HepG2 (cell line): Measurements from ENCODE around the gene DUS2. TPM values are rescaled to one million over a fixed set of nuclear protein-coding genes. Genes with fewer than 3 reads are reported as not detected.

Experiments used
- CEBPB ChIP-seq: IDR thresholded peaks from 2 replicates; pipeline ENCODE4 v1.6.1; 2011; ENCODE audit warnings: low read depth, low read length, improper control_type of control experiment, borderline replicate concordance
- FOXP1 ChIP-seq, 2 experiments: fragments of 450-650 bp in 1 of 2; IDR thresholded peaks; 2 replicates each; pipeline ENCODE4 v1.6.1; 2017 to 2018; ENCODE audit warnings: antibody characterized with exemption in 1 of 2
- HDAC2 ChIP-seq: sonication (generic); formaldehyde crosslinking; IDR thresholded peaks from 2 replicates; pipeline ENCODE4 v1.4.0; 2020; ENCODE audit warnings: missing genetic modification reagents
- HIVEP1 ChIP-seq: sonication (generic); formaldehyde crosslinking; IDR thresholded peaks from 2 replicates; pipeline ENCODE4 v1.4.0; 2020; ENCODE audit warnings: mild to moderate bottlenecking, missing genetic modification reagents
- HOXA3 ChIP-seq: sonication (generic); formaldehyde crosslinking; IDR thresholded peaks from 2 replicates; pipeline ENCODE4 v1.5.0; 2020; ENCODE audit warnings: missing genetic modification reagents
- MAFF ChIP-seq: IDR thresholded peaks from 2 replicates; pipeline ENCODE4 v1.6.1; 2011; ENCODE audit warnings: low read depth, low read length, improper control_type of control experiment
- MIER2 ChIP-seq: IDR thresholded peaks from 2 replicates; pipeline ENCODE4 v1.6.1; 2016; ENCODE audit warnings: missing biosample characterization, missing genetic modification reagents
- NKX3-1 ChIP-seq: sonication (generic); formaldehyde crosslinking; IDR thresholded peaks from 2 replicates; pipeline ENCODE4 v1.5.0; 2020; ENCODE audit warnings: missing genetic modification reagents
- NR2F2 ChIP-seq: IDR thresholded peaks from 2 replicates; pipeline ENCODE4 v1.6.1; 2012; ENCODE audit warnings: low read depth, inconsistent platforms, borderline replicate concordance
- SMC3 ChIP-seq: IDR thresholded peaks from 2 replicates; pipeline ENCODE4 v1.6.1; 2011; ENCODE audit warnings: low read length, improper control_type of control experiment
- ZNF44 ChIP-seq: sonication (generic); formaldehyde crosslinking; IDR thresholded peaks from 2 replicates; pipeline ENCODE4 v1.5.1; 2020; ENCODE audit warnings: mild to moderate bottlenecking, missing genetic modification reagents
- polyA plus RNA-seq, 8 experiments: library from polyadenylated mRNA; depleted of rRNA in 3 of 8; stranded (reverse) in 7 of 8; unstranded in 1 of 8; fragments of >200 nt; fragmentation: Illumina TruSeq in 4 of 8; extraction: Trizol in 4 of 8; gene quantifications; 2 replicates each; pipeline versions ENCODE4 v1.2.1 to v1.2.3, GENCODE V29; 2011 to 2016; ENCODE audit warnings: low read depth in 4 of 8, missing spikeins in 1 of 8, mixed read lengths in 1 of 8; ENCODE audit not compliant: insufficient read depth in 1 of 8
- total RNA-seq, 5 experiments: library from RNA; depleted of rRNA; stranded (reverse); fragments of >200 nt; fragmentation: Illumina TruSeq; extraction: Trizol; gene quantifications; 2 replicates each; pipeline ENCODE4 v1.2.3, GENCODE V29; 2016; ENCODE audit warnings: low read depth in 1 of 5
- TF ChIP-seq, protein P1 (sequence below): sonication (generic); formaldehyde crosslinking; conservative IDR thresholded peaks from 2 replicates; pipeline ENCODE4 v1.4.0; 2020; ENCODE audit warnings: missing genetic modification reagents
- TF ChIP-seq, protein P2 (sequence below): sonication (generic); formaldehyde crosslinking; IDR thresholded peaks from 2 replicates; pipeline ENCODE4 v1.4.0; 2020; ENCODE audit warnings: missing genetic modification reagents
- TF ChIP-seq, protein P3 (sequence below): sonication (generic); formaldehyde crosslinking; IDR thresholded peaks from 2 replicates; pipeline ENCODE4 v1.4.0; 2020; ENCODE audit warnings: mild to moderate bottlenecking, missing genetic modification reagents
- TF ChIP-seq, protein P4 (sequence below): sonication (generic); formaldehyde crosslinking; IDR thresholded peaks from 2 replicates; pipeline ENCODE4 v1.4.0; 2020; ENCODE audit warnings: mild to moderate bottlenecking, low read depth, missing genetic modification reagents
- TF ChIP-seq, protein P5 (sequence below): sonication (generic); formaldehyde crosslinking; IDR thresholded peaks from one replicate; pipeline ENCODE4 v1.5.1; 2020; ENCODE audit warnings: mild to moderate bottlenecking, missing genetic modification reagents; ENCODE audit errors: not compliant biosample characterization

DUS2 gene
- total and polyA plus RNA-seq, 2 of the 13 experiments (the other 11 are each of a cell fraction or from before 2014, with no cell fraction given) = 17.8 to 25.1 TPM

DNA sequence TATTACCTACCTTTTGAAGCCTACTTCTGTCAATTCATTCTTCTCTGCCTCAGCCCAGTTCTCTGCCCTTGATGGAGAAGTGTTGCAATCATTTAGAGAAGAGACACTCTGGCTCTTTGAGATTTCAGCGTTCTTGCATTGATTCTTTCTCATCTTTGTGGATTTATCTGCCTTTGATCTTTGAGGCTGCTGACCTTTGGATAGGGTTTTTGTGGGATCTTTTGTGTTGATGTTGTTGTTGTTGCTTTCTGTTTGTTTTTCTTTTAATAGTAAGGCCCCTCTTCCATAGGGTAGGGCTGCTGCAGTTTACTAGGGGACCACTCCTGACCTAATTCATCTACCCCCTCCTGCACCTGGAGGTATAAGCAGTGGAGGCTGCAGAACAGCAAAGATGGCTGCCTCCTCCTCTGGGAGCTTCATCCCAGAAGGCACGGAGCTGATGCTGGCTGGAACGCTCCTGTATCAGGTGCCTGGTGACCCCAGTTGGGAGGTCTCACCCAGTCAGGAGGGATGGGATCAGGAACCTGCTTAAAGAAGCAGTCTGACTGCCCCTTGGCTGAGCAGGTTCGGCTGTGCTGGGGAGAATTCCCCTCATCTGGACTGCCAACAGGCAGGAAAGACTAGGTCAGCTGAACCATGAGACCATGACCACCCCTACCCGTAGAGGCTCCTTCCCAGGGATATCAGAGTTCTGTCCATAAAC is 90.1 kb downstream of the DUS2 start (continued):
- TF ChIP-seq, protein P1, sequence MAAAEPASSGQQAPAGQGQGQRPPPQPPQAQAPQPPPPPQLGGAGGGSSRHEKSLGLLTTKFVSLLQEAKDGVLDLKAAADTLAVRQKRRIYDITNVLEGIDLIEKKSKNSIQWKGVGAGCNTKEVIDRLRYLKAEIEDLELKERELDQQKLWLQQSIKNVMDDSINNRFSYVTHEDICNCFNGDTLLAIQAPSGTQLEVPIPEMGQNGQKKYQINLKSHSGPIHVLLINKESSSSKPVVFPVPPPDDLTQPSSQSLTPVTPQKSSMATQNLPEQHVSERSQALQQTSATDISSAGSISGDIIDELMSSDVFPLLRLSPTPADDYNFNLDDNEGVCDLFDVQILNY (CRISPR knock-in tag) = no peak
- TF ChIP-seq, protein P2, sequence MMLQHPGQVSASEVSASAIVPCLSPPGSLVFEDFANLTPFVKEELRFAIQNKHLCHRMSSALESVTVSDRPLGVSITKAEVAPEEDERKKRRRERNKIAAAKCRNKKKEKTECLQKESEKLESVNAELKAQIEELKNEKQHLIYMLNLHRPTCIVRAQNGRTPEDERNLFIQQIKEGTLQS (CRISPR knock-in tag) = no peak
- TF ChIP-seq NR2F2 (peak; percentile 89; the same call in 1 of the 2 replicates), HOXA3 (CRISPR knock-in tag) (peak; percentile 57; the same call in 1 of the 2 replicates), MAFF (no peak), NKX3-1 (CRISPR knock-in tag) (0 out of 2 replicates have a peak, but pooled peaks have one; percentile 45), FOXP1 (IDR thresholded peaks at IDR 0.05) (peak; percentile 99), FOXP1 (CRISPR knock-in tag; IDR thresholded peaks at IDR 0.05) (peak; percentile 100), SMC3 (peak; percentile 42; the same call in 1 of the 2 replicates), CEBPB (peak; percentile 98), MIER2 (CRISPR knock-in tag) (peak; percentile 67; the same call in 1 of the 2 replicates), HDAC2 (CRISPR knock-in tag) (peak; percentile 93), ZNF44 (CRISPR knock-in tag) (no peak), HIVEP1 (CRISPR knock-in tag) (no peak)
- TF ChIP-seq, protein P3, sequence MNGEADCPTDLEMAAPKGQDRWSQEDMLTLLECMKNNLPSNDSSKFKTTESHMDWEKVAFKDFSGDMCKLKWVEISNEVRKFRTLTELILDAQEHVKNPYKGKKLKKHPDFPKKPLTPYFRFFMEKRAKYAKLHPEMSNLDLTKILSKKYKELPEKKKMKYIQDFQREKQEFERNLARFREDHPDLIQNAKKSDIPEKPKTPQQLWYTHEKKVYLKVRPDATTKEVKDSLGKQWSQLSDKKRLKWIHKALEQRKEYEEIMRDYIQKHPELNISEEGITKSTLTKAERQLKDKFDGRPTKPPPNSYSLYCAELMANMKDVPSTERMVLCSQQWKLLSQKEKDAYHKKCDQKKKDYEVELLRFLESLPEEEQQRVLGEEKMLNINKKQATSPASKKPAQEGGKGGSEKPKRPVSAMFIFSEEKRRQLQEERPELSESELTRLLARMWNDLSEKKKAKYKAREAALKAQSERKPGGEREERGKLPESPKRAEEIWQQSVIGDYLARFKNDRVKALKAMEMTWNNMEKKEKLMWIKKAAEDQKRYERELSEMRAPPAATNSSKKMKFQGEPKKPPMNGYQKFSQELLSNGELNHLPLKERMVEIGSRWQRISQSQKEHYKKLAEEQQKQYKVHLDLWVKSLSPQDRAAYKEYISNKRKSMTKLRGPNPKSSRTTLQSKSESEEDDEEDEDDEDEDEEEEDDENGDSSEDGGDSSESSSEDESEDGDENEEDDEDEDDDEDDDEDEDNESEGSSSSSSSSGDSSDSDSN (CRISPR knock-in tag) = 0 out of 2 replicates have a peak, but pooled peaks have one; percentile 19
- TF ChIP-seq, protein P4, sequence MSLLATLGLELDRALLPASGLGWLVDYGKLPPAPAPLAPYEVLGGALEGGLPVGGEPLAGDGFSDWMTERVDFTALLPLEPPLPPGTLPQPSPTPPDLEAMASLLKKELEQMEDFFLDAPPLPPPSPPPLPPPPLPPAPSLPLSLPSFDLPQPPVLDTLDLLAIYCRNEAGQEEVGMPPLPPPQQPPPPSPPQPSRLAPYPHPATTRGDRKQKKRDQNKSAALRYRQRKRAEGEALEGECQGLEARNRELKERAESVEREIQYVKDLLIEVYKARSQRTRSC (CRISPR knock-in tag) = no peak
- TF ChIP-seq, protein P5, sequence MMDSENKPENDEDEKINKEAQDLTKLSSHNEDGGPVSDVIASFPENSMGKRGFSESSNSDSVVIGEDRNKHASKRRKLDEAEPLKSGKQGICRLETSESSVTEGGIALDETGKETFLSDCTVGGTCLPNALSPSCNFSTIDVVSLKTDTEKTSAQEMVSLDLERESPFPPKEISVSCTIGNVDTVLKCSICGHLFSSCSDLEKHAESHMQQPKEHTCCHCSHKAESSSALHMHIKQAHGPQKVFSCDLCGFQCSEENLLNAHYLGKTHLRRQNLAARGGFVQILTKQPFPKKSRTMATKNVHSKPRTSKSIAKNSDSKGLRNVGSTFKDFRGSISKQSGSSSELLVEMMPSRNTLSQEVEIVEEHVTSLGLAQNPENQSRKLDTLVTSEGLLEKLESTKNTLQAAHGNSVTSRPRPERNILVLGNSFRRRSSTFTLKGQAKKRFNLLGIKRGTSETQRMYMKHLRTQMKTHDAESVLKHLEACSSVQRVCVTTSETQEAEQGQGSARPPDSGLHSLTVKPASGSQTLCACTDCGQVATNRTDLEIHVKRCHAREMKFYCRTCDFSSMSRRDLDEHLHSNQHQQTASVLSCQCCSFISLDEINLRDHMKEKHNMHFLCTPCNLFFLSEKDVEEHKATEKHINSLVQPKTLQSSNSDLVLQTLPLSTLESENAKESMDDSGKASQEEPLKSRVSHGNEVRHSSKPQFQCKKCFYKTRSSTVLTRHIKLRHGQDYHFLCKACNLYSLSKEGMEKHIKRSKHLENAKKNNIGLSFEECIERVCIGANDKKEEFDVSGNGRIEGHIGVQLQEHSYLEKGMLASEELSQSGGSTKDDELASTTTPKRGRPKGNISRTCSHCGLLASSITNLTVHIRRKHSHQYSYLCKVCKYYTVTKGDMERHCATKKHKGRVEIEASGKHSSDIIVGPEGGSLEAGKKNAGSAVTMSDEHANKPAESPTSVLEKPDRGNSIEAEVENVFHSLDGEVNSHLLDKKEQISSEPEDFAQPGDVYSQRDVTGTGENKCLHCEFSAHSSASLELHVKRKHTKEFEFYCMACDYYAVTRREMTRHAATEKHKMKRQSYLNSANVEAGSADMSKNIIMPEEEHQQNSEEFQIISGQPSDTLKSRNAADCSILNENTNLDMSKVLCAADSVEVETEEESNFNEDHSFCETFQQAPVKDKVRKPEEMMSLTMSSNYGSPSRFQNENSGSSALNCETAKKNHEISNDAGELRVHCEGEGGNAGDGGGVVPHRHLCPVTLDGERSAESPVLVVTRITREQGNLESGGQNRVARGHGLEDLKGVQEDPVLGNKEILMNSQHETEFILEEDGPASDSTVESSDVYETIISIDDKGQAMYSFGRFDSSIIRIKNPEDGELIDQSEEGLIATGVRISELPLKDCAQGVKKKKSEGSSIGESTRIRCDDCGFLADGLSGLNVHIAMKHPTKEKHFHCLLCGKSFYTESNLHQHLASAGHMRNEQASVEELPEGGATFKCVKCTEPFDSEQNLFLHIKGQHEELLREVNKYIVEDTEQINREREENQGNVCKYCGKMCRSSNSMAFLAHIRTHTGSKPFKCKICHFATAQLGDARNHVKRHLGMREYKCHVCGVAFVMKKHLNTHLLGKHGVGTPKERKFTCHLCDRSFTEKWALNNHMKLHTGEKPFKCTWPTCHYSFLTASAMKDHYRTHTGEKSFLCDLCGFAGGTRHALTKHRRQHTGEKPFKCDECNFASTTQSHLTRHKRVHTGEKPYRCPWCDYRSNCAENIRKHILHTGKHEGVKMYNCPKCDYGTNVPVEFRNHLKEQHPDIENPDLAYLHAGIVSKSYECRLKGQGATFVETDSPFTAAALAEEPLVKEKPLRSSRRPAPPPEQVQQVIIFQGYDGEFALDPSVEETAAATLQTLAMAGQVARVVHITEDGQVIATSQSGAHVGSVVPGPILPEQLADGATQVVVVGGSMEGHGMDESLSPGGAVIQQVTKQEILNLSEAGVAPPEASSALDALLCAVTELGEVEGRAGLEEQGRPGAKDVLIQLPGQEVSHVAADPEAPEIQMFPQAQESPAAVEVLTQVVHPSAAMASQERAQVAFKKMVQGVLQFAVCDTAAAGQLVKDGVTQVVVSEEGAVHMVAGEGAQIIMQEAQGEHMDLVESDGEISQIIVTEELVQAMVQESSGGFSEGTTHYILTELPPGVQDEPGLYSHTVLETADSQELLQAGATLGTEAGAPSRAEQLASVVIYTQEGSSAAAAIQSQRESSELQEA (CRISPR knock-in tag) = peak; percentile 4
